HepG2 (cell line): Measurements from ENCODE around the gene A4GNT. TPM values are rescaled to one million over a fixed set of nuclear protein-coding genes. Genes with fewer than 3 reads are reported as not detected.

ENCODE experiments used
- ATAC-seq: fragments of 200-7000 bp; cut with Tn5 transposase; 3 replicates; pipeline ENCODE4 v1.9.1; 2020; ENCODE audit warnings: mild to moderate bottlenecking, moderate library complexity
- BruUV-seq: library from RNA; stranded (reverse); fragments of 400-500 nt; replicated peaks from 2 replicates; lab custom pipeline; 2021; lab: Mats Ljungman, UMichigan
- CTCF ChIA-PET: fragments of 300-600 bp; formaldehyde crosslinking; extraction: SDS; loops from one replicate; lab custom pipeline; 2021; ENCODE audit warnings: low total read pairs, inconsistent platforms, low intra/inter-chr PET ratio; lab: Yijun Ruan, JAX
- POLR2A ChIA-PET: fragments of 350-600 bp; sonication (Branson Sonifier 250); formaldehyde crosslinking; loops from one replicate; lab custom pipeline; 2020; ENCODE audit warnings: antibody characterized with exemption, inconsistent platforms; lab: Yijun Ruan, JAX
- DNase-seq: peaks from one replicate; pipeline ENCODE4 v3.0.0-alpha.2; 2015; ENCODE audit warnings: low spot score
- FAIRE-seq: peaks from 3 replicates; lab custom pipeline; 2011; peaks lifted over from hg19 to GRCh38; lab: Jason Lieb, UNC
- H2AFZ ChIP-seq: one replicate; pipeline ENCODE4 v1.6.1; 2011; ENCODE audit warnings: low read length, inconsistent platforms
- H3K27ac ChIP-seq: fragments of 300-600 bp; 3 replicates; pipeline ENCODE4 v1.8.0; 2011; ENCODE audit warnings: mixed run types, mild to moderate bottlenecking, mixed read lengths, low read length, inconsistent platforms; ENCODE audit not compliant: insufficient read depth; ENCODE audit errors: extremely low read length
- H3K27me3 ChIP-seq, 2 experiments: fragments of 200-600 bp in 1 of 2; 2 replicates in 1 of 2; 3 replicates in 1 of 2; pipeline versions ENCODE4 v1.6.0 to v1.8.0; 2011; ENCODE audit warnings: low read length in 2 of 2, mild to moderate bottlenecking in 2 of 2, moderate library complexity in 2 of 2, inconsistent platforms in 1 of 2; ENCODE audit not compliant: insufficient read depth in 2 of 2, control insufficient read depth in 1 of 2
- H3K36me3 ChIP-seq, 2 experiments: fragments of 200-600 bp in 1 of 2; replicated peaks in 1 of 2; 2 replicates in 1 of 2; 3 replicates in 1 of 2; pipeline versions ENCODE4 v1.5.1 to v1.8.0; 2011; ENCODE audit warnings: low read length in 2 of 2, inconsistent platforms in 1 of 2; ENCODE audit not compliant: insufficient read depth in 2 of 2, control insufficient read depth in 1 of 2
- H3K4me1 ChIP-seq: 2 replicates; pipeline ENCODE4 v1.5.1; 2012; ENCODE audit warnings: low read length, inconsistent platforms; ENCODE audit not compliant: insufficient read depth
- H3K4me2 ChIP-seq: 2 replicates; pipeline ENCODE4 v1.6.0; 2011; ENCODE audit warnings: low read depth, low read length, inconsistent platforms
- H3K4me3 ChIP-seq, 3 experiments: fragments of 200-600 bp in 1 of 3; sonication (generic), shearing (Covaris generic) in 1 of 3; replicated peaks in 1 of 3; 2 replicates each; pipeline ENCODE4 v1.5.1; 2011 to 2016; ENCODE audit warnings: low read length in 3 of 3, inconsistent platforms in 2 of 3, low read depth in 2 of 3, mild to moderate bottlenecking in 2 of 3, control low read depth in 1 of 3, mixed read lengths in 1 of 3; ENCODE audit not compliant: insufficient read depth in 1 of 3
- H3K79me2 ChIP-seq: one replicate; pipeline ENCODE4 v1.6.1; 2011; ENCODE audit warnings: low read length, inconsistent platforms; ENCODE audit not compliant: insufficient read depth
- H3K9ac ChIP-seq: 2 replicates; pipeline ENCODE4 v1.6.0; 2011; ENCODE audit warnings: mild to moderate bottlenecking, low read depth, low read length, inconsistent platforms; ENCODE audit not compliant: insufficient read depth
- H3K9me3 ChIP-seq: 2 replicates; pipeline ENCODE4 v1.5.1; 2012; ENCODE audit warnings: mild to moderate bottlenecking, low read length
- H4K20me1 ChIP-seq: 2 replicates; pipeline ENCODE4 v1.6.0; 2011; ENCODE audit warnings: inconsistent platforms, mild to moderate bottlenecking, low read length, moderate library complexity; ENCODE audit not compliant: insufficient read depth
- CHCHD3 ChIP-seq: sonication (generic); formaldehyde crosslinking; IDR thresholded peaks from 2 replicates; pipeline ENCODE4 v1.8.0; 2022; ENCODE audit warnings: mild to moderate bottlenecking, missing genetic modification reagents, moderate library complexity
- CTCF ChIP-seq: sonication (generic); formaldehyde crosslinking; IDR thresholded peaks from 2 replicates; pipeline ENCODE4 v1.5.0; 2020; ENCODE audit warnings: mild to moderate bottlenecking, missing genetic modification reagents, moderate library complexity
- DZIP1 ChIP-seq: sonication (generic); formaldehyde crosslinking; IDR thresholded peaks from 2 replicates; pipeline ENCODE4 v1.5.0; 2020; ENCODE audit warnings: mild to moderate bottlenecking, missing genetic modification reagents
- HIVEP1 ChIP-seq: sonication (generic); formaldehyde crosslinking; IDR thresholded peaks from 2 replicates; pipeline ENCODE4 v1.4.0; 2020; ENCODE audit warnings: mild to moderate bottlenecking, missing genetic modification reagents
- JUNB ChIP-seq: sonication (generic); formaldehyde crosslinking; IDR thresholded peaks from 2 replicates; pipeline ENCODE4 v1.8.0; 2022; ENCODE audit warnings: missing genetic modification reagents, mild to moderate bottlenecking, borderline replicate concordance
- MAFK ChIP-seq, 2 experiments: IDR thresholded peaks in 1 of 2; conservative IDR thresholded peaks in 1 of 2; 2 replicates each; pipeline ENCODE4 v1.6.1; 2011; ENCODE audit warnings: improper control_type of control experiment in 2 of 2, low read length in 2 of 2
- MED1 ChIP-seq: sonication (generic); formaldehyde crosslinking; IDR thresholded peaks from 2 replicates; pipeline ENCODE4 v1.4.0; 2020; ENCODE audit warnings: missing genetic modification reagents
- ZNF337 ChIP-seq: sonication (generic); formaldehyde crosslinking; IDR thresholded peaks from 2 replicates; pipeline ENCODE4 v1.5.1; 2020; ENCODE audit warnings: missing genetic modification reagents, low read depth, mild to moderate bottlenecking, borderline replicate concordance
- ZNF414 ChIP-seq: sonication (generic); formaldehyde crosslinking; IDR thresholded peaks from 2 replicates; pipeline ENCODE4 v1.5.0; 2020; ENCODE audit warnings: missing genetic modification reagents
- ZNF550 ChIP-seq: sonication (generic); formaldehyde crosslinking; IDR thresholded peaks from 2 replicates; pipeline ENCODE4 v1.4.0; 2020; ENCODE audit warnings: mild to moderate bottlenecking, missing genetic modification reagents, borderline replicate concordance
- ZNF574 ChIP-seq: sonication (generic); formaldehyde crosslinking; IDR thresholded peaks from 2 replicates; pipeline ENCODE4 v1.4.0; 2020; ENCODE audit warnings: missing genetic modification reagents
- ZNF629 ChIP-seq: sonication (generic); formaldehyde crosslinking; conservative IDR thresholded peaks from 2 replicates; pipeline ENCODE4 v1.5.0; 2020; ENCODE audit warnings: missing genetic modification reagents
- WGBS: methylation state at CpG from one replicate; pipeline ENCODE4 v1.1.6; 2017; ENCODE audit warnings: low lambda C conversion rate; 5-methylcytosine and 5-hydroxymethylcytosine counted together
- in situ Hi-C: cut with HindIII; loops from 2 replicates; pipeline ENCODE4 v1.10.0; 2017; ENCODE audit warnings: low pct_unique_long_range_greater_than_20kb; ENCODE audit not compliant: extremely low pct_ligation_motif_present
- intact Hi-C: fragments of 100-400 bp; cut with micrococcal nuclease; formaldehyde crosslinking; loops from one replicate; pipeline ENCODE4 v1.10.0; 2022; ENCODE audit not compliant: unreplicated experiment
- polyA plus RNA-seq, 8 experiments: library from polyadenylated mRNA; depleted of rRNA in 3 of 8; stranded (reverse) in 7 of 8; unstranded in 1 of 8; fragments of >200 nt; fragmentation: Illumina TruSeq in 4 of 8; extraction: Trizol in 4 of 8; gene quantifications; 2 replicates each; pipeline versions ENCODE4 v1.2.1 to v1.2.3, GENCODE V29; 2011 to 2016; ENCODE audit warnings: low read depth in 4 of 8, missing spikeins in 1 of 8, mixed read lengths in 1 of 8; ENCODE audit not compliant: insufficient read depth in 1 of 8
- total RNA-seq, 5 experiments: library from RNA; depleted of rRNA; stranded (reverse); fragments of >200 nt; fragmentation: Illumina TruSeq; extraction: Trizol; gene quantifications; 2 replicates each; pipeline ENCODE4 v1.2.3, GENCODE V29; 2016; ENCODE audit warnings: low read depth in 1 of 5

A4GNT gene
- total and polyA plus RNA-seq, 2 of the 13 experiments (the other 11 are each of a cell fraction or from before 2014, with no cell fraction given), result not detected

GRCh38 chr3:138118612-138119422, 13.4 kb downstream of the A4GNT start:
- Histone ChIP-seq H4K20me1 (no peaks in the 10 kb centered on the region), H3K79me2 (no peaks in the 10 kb centered on the region), H3K4me2 (peak overlapping the region; percentile 46; the same call in 1 of the 2 replicates), H3K9me3 (no peaks in the 10 kb centered on the region), H3K4me1 (peaks cover 21% of the 10 kb centered on the region), H3K27me3 (no peaks in the 10 kb centered on the region; a peak in 3 of 5 replicates), H2AFZ (no peak overlapping the region), H3K4me3 (no peak overlapping the region; a peak in 1 of 6 replicates), H3K9ac (no peak overlapping the region), H3K36me3 (no peaks in the 10 kb centered on the region), H3K27ac (no peak overlapping the region)
- ChIA-PET CTCF (interaction anchor here (3.1 kb wide), 1 partner anchor 50 kb away, joined by 64 read pairs; no protein-coding TSS in a partner anchor), POLR2A (no interaction called here)
- DNase-seq (peak; percentile 70), FAIRE-seq (peak; percentile 83), ATAC-seq (peak; percentile 75)
- no TSS peak for BruUV-seq
- WGBS, result 4% methylated on average over 4 of the region's 8 CpGs
- in situ Hi-C loops, result loop anchor here (5.0 kb wide), 1 partner anchor 52 kb away; no protein-coding TSS in a partner anchor
- intact Hi-C loops, result loop anchor here (1.0 kb wide), 1 partner anchor 51 kb away; no protein-coding TSS in a partner anchor
- TF ChIP-seq ZNF574 (0 out of 2 replicates have a peak, but pooled peaks have one; percentile 27), ZNF337 (no peak), ZNF550 (CRISPR knock-in tag) (no peak), MED1 (CRISPR knock-in tag) (no peak), HIVEP1 (CRISPR knock-in tag) (no peak), ZNF629 (CRISPR knock-in tag) (peak; percentile 55; the same call in 1 of the 2 replicates), CHCHD3 (CRISPR knock-in tag) (no peak), JUNB (CRISPR knock-in tag) (no peak), ZNF414 (no peak), CTCF (peak; percentile 95), MAFK (conservative IDR thresholded peaks at IDR 0.05 in 1 of 2, IDR thresholded peaks at IDR 0.05 in 1 of 2; ENCODE audit: low read length in 2 of 2) (no peak), DZIP1 (CRISPR knock-in tag) (no peak)
